ENCODE data around the gene IER5. TPM values are rescaled to one million over a fixed set of nuclear protein-coding genes. Genes with fewer than 3 reads are reported as not detected.

IER5 gene
- total RNA-seq, 2 donors from 2014 or later: 40.9 to 60.4 TPM

- peak overlapping the region; percentile 83 for H3K4me3 Mint-ChIP-seq
- peak; percentile 23 for ATAC-seq (replicated peaks)
- no peaks in the 10 kb centered on the region for H3K9me3 Mint-ChIP-seq
Measured at GRCh38 chr1:181135815-181136737, 47.6 kb downstream of the IER5 start.

GRCh38 chr1:181136738-181137122 lies 48.2 kb downstream of the IER5 start:
- Mint-ChIP-seq H3K27ac (peak overlapping the region; percentile 47), H3K4me1 (peaks cover 46% of the 10 kb centered on the region), H3K36me3 (ENCODE audit: low read depth) (no peaks in the 10 kb centered on the region), H3K4me3 (no peak overlapping the region), H3K9me3 (no peaks in the 10 kb centered on the region), H3K27me3 (no peaks in the 10 kb centered on the region)
- ATAC-seq (replicated peaks): no peak

More at GRCh38 chr1:181135815-181136737, 47.6 kb downstream of the IER5 start:
- Mint-ChIP-seq H3K27me3 (no peaks in the 10 kb centered on the region), H3K27ac (peak overlapping the region; percentile 96), H3K36me3 (ENCODE audit: low read depth) (no peaks in the 10 kb centered on the region), H3K4me1 (peaks cover 46% of the 10 kb centered on the region)

DNA sequence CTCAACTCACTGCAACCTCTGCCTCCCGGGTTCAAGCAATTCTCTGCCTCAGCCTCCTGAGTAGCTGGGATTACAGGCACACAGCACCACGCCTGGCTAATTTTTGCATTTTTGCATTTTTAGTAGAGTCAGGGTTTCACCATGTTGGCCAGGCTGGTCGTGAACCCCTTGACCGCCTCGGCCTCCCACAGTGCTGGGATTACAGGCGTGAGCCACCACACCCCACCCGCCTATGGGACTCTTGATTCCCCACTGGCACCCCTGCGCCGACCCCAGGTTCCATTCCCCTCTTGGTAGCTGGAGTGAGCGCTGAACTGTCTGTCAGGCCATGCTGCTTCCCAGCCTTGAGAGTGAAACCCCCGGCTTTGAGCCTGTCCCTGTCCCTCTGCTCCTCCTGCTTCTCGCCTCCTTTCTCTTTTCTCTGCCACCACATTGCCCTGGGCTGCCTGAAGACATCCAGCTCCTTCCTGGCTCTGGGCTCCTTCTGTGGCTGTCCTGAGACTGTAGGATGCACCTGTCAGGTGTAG lies 48.8 kb downstream of the IER5 start:
- Mint-ChIP-seq H3K27ac (peak overlapping the region; percentile 47), H3K9me3 (no peaks in the 10 kb centered on the region), H3K4me3 (no peak overlapping the region), H3K4me1 (peaks cover 47% of the 10 kb centered on the region), H3K27me3 (no peaks in the 10 kb centered on the region), H3K36me3 (ENCODE audit: low read depth) (no peaks in the 10 kb centered on the region)
- no peak for ATAC-seq (replicated peaks)

DNA sequence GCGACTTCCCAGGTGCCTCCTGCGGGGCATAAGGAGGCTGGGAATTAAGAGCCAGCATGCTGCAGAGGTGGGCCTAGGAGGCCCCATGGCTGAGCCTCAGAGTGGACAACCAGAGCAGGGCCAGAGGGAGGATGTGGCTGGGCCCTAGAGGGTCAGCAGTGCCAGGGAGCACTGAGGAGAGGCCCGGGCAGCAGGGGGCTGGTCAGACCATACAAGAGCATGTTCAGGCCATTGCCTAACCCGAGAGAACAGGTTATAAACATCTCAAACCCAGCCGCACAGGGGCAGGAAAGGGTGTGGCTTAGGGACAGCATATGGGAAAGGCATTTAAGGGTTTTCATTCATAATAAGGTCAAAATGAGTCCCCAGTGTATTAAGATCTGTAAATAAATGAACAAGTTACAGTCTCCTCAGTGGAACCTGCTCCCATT lies 51.1 kb downstream of the IER5 start:
- no peak for ATAC-seq (replicated peaks)
- H3K27ac Mint-ChIP-seq: peak overlapping the region; percentile 92
- H3K4me3 Mint-ChIP-seq: peak overlapping the region; percentile 77
- no peaks in the 10 kb centered on the region for H3K36me3 Mint-ChIP-seq (ENCODE audit: low read depth)
- H3K9me3 Mint-ChIP-seq: no peaks in the 10 kb centered on the region
- no peaks in the 10 kb centered on the region for H3K27me3 Mint-ChIP-seq
- peaks cover 50% of the 10 kb centered on the region for H3K4me1 Mint-ChIP-seq

- Mint-ChIP-seq H3K36me3 (ENCODE audit: low read depth) (no peaks in the 10 kb centered on the region), H3K4me1 (peaks cover 45% of the 10 kb centered on the region), H3K27me3 (no peaks in the 10 kb centered on the region), H3K4me3 (peak overlapping the region; percentile 77), H3K9me3 (no peaks in the 10 kb centered on the region), H3K27ac (peak overlapping the region; percentile 92)
- ATAC-seq (replicated peaks): peak; percentile 72
Measured at GRCh38 chr1:181140398-181140797, 51.9 kb downstream of the IER5 start.

- Mint-ChIP-seq H3K9me3 (no peaks in the 10 kb centered on the region), H3K4me1 (peaks cover 45% of the 10 kb centered on the region), H3K36me3 (ENCODE audit: low read depth) (no peaks in the 10 kb centered on the region), H3K27me3 (no peaks in the 10 kb centered on the region), H3K4me3 (peak overlapping the region; percentile 77), H3K27ac (peak overlapping the region; percentile 92)
- ATAC-seq (replicated peaks): peak; percentile 61
Measured at GRCh38 chr1:181140891-181141290, 52.4 kb downstream of the IER5 start.

DNA sequence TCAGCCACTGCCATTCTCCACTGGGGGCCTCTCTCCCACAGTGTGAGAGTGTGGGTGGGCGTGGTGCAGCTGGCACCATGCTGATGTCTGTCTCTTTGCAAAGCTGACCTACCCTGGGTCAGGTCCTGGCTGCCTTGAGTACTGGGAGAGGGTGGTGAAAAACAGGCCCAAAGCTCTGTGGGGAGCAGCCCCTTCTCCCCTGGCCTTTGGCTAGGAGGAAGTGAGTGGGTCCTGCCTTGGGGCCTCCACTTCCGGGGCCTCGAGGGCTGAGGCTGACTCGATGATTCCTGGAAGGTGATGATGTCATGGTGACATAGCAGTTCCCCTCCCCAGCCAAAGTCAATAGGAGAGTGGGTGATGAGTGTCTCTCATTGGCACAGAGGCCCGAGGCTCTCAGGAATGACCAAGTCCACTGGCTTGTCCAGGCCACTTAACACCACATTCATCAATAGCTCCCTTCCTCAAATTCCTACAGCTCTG lies 53.0 kb downstream of the IER5 start:
- peak; percentile 77 for ATAC-seq (replicated peaks)

More for the DNA sequence above, 53.0 kb downstream of the IER5 start:
- Mint-ChIP-seq H3K4me1 (peaks cover 41% of the 10 kb centered on the region), H3K9me3 (no peaks in the 10 kb centered on the region), H3K4me3 (peak overlapping the region; percentile 77), H3K27ac (peak overlapping the region; percentile 92), H3K36me3 (ENCODE audit: low read depth) (no peaks in the 10 kb centered on the region), H3K27me3 (no peaks in the 10 kb centered on the region)

Other genes with a start within 250 kb of the IER5 start
- gene KIAA1614, start 175.8 kb upstream of the IER5 start, total RNA-seq: under 1 TPM; 0.04 to 0.19 TPM
- gene STX6, start 65.8 kb upstream of the IER5 start, total RNA-seq: 10 to 100 TPM; 17.5 to 26.4 TPM
- gene MR1, start 54.7 kb upstream of the IER5 start, total RNA-seq: 10 to 100 TPM; 21.9 to 26.1 TPM